ENCODE data around the gene TMPRSS11B.

- TF ChIP-seq EZH2 (IDR thresholded peaks at IDR 0.05; ENCODE audit: low read length) = no peak
- TF ChIP-seq CTCF (optimal IDR thresholded peaks at IDR 0.05 in 1 of 3, IDR thresholded peaks at IDR 0.05 in 1 of 3, conservative IDR thresholded peaks at IDR 0.05 in 1 of 3; ENCODE audit: extremely low read depth in 1 of 3, insufficient read depth in 2 of 3, low read length in 3 of 3) = no peak
Measured at GRCh38 chr4:68182382-68182820, 63.1 kb downstream of the TMPRSS11B start.
